Epithelial cell of proximal tubule (primary cell): ENCODE results near the gene RPS6KB2. TPM values are rescaled to one million over a fixed set of nuclear protein-coding genes. Genes with fewer than 3 reads are reported as not detected.

Experiments
- DNase-seq: peaks from one replicate; pipeline ENCODE4 v3.0.0-alpha.2; 2011; ENCODE audit warnings: low read depth
- H3K4me3 ChIP-seq: 2 replicates; pipeline ENCODE4 v1.5.1; 2011; ENCODE audit warnings: low read depth, mild to moderate bottlenecking, low read length
- CTCF ChIP-seq: conservative IDR thresholded peaks from 2 replicates; pipeline ENCODE4 v1.5.1; 2012; ENCODE audit warnings: low read depth, mild to moderate bottlenecking, low read length
- total RNA-seq: library from RNA; depleted of rRNA; stranded (reverse); fragments of >200 nt; gene quantifications from 2 replicates; pipeline ENCODE4 v1.2.3, GENCODE V29; 2015

Gene RPS6KB2
- total RNA-seq, 1 donor from 2014 or later = 64.1 TPM

GRCh38 chr11:67393437-67393836 lies 34.9 kb upstream of the RPS6KB2 start:
- DNase-seq = no peak
- no peak for TF ChIP-seq CTCF
- no peak overlapping the region for H3K4me3 ChIP-seq

GRCh38 chr11:67393990-67394389 lies 34.3 kb upstream of the RPS6KB2 start:
- no peak overlapping the region for H3K4me3 ChIP-seq
- DNase-seq = no peak
- TF ChIP-seq CTCF = no peak

- no peak for TF ChIP-seq CTCF
- H3K4me3 ChIP-seq = no peak overlapping the region
- DNase-seq = no peak
Observed at GRCh38 chr11:67395555-67396258, 32.6 kb upstream of the RPS6KB2 start.

- TF ChIP-seq CTCF = no peak
- H3K4me3 ChIP-seq = no peak overlapping the region
- no peak for DNase-seq
Observed at GRCh38 chr11:67396259-67396581, 32.1 kb upstream of the RPS6KB2 start.

- TF ChIP-seq CTCF = no peak
Observed at GRCh38 chr11:67396587-67397389, 31.5 kb upstream of the RPS6KB2 start.

GRCh38 chr11:67397536-67397935 lies 30.8 kb upstream of the RPS6KB2 start:
- TF ChIP-seq CTCF = no peak
- DNase-seq = no peak
- H3K4me3 ChIP-seq = no peak overlapping the region

More at GRCh38 chr11:67396587-67397389, 31.5 kb upstream of the RPS6KB2 start:
- no peak overlapping the region for H3K4me3 ChIP-seq
- DNase-seq = no peak
